Brain microvascular endothelial cell (primary cell): ENCODE data around the gene PRR13.

Source experiments
- DNase-seq: peaks from one replicate; pipeline ENCODE4 v3.0.0-alpha.2; 2020
- H3K27ac ChIP-seq: fragments of 250-450 bp; sonication (Bioruptor Pico); 2 replicates; pipeline ENCODE4 v1.5.1; 2020; ENCODE audit warnings: mild to moderate bottlenecking, moderate library complexity
- H3K27me3 ChIP-seq: fragments of 250-450 bp; sonication (Bioruptor Pico); replicated peaks from 2 replicates; pipeline ENCODE4 v1.5.1; 2020; ENCODE audit warnings: mild to moderate bottlenecking
- H3K36me3 ChIP-seq: fragments of 250-450 bp; sonication (Bioruptor Pico); replicated peaks from 2 replicates; pipeline ENCODE4 v1.5.1; 2020; ENCODE audit warnings: mild to moderate bottlenecking
- H3K4me3 ChIP-seq: 2 replicates; pipeline ENCODE4 v1.5.1; 2011; ENCODE audit warnings: low read depth, mild to moderate bottlenecking, control low read depth, low read length, moderate library complexity
- CTCF ChIP-seq: IDR thresholded peaks from 2 replicates; pipeline ENCODE4 v1.5.1; 2011; ENCODE audit warnings: low read depth, mild to moderate bottlenecking, moderate library complexity, low read length, control low read depth, inconsistent platforms; ENCODE audit errors: missing control alignments
- in situ Hi-C: cut with HindIII; loops from 2 replicates; pipeline ENCODE4 v1.10.0; 2017; ENCODE audit warnings: low sequenced_read_pairs, low pct_ligation_motif_present

Gene PRR13

GRCh38 chr12:53492188-53492587 is 50.7 kb downstream of the PRR13 start:
- DNase-seq, result no peak
- Histone ChIP-seq H3K27me3 (no peaks in the 10 kb centered on the region), H3K27ac (no peak overlapping the region), H3K36me3 (no peaks in the 10 kb centered on the region), H3K4me3 (peak overlapping the region; percentile 60)
- TF ChIP-seq CTCF, result no peak
- in situ Hi-C loops, result no loop called here

- peak; percentile 84 for DNase-seq
- Histone ChIP-seq H3K36me3 (no peaks in the 10 kb centered on the region), H3K4me3 (peak overlapping the region; percentile 60), H3K27me3 (no peaks in the 10 kb centered on the region), H3K27ac (no peak overlapping the region)
- TF ChIP-seq CTCF, result no peak
- in situ Hi-C loops, result no loop called here
Measured at GRCh38 chr12:53492830-53493609, 51.5 kb downstream of the PRR13 start.

- H3K36me3 ChIP-seq, result no peaks in the 10 kb centered on the region
- DNase-seq, result no peak
- in situ Hi-C loops, result no loop called here
- TF ChIP-seq CTCF, result no peak
- H3K27ac ChIP-seq, result no peak overlapping the region
- peak overlapping the region; percentile 60 for H3K4me3 ChIP-seq
- no peaks in the 10 kb centered on the region for H3K27me3 ChIP-seq
Measured at GRCh38 chr12:53493610-53494391, 52.3 kb downstream of the PRR13 start.
